Activated CD4-positive, alpha-beta T cell treated with anti-CD3 and anti-CD28 coated beads, Interleukin-2, amount 50 U/mL, for 24 hours (primary cell): Measurements from ENCODE around the gene HAPLN1.

Experiments
- DNase-seq, 2 donors: peaks; one replicate each; pipeline ENCODE4 v3.0.0-alpha.2; 2020; ENCODE audit warnings: low read depth in 1 of 2, low spot score in 1 of 2

HAPLN1 gene

DNA sequence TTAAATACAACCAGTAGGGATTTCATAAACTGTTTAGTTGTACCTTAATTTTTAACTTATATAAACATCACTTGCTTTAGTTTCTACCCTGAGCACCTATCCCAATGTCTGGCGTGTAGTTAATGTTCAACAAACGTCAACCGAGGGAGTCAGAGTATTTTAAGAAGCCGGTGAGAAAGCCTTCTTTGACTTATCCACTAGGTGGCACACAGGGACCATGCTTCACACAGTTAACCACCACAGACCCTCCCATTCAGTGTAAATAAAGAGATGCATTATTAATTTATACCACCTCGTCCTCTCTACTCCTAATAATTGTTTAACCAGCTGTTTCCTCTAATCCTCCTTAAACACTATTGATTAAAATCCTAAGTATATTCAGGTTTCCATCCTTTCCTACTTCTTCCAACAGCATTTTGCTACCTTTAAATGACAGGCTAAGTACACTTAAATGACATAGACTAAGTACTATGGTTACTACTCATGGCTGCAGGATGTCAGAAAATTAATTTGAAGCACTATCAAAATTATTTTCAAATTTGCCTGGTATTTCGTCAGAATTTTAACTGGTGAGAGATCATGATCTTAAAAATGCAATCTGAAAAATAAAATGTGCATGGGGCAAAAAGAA is 2.3 kb downstream of the HAPLN1 start:
- no peak for DNase-seq

DNA sequence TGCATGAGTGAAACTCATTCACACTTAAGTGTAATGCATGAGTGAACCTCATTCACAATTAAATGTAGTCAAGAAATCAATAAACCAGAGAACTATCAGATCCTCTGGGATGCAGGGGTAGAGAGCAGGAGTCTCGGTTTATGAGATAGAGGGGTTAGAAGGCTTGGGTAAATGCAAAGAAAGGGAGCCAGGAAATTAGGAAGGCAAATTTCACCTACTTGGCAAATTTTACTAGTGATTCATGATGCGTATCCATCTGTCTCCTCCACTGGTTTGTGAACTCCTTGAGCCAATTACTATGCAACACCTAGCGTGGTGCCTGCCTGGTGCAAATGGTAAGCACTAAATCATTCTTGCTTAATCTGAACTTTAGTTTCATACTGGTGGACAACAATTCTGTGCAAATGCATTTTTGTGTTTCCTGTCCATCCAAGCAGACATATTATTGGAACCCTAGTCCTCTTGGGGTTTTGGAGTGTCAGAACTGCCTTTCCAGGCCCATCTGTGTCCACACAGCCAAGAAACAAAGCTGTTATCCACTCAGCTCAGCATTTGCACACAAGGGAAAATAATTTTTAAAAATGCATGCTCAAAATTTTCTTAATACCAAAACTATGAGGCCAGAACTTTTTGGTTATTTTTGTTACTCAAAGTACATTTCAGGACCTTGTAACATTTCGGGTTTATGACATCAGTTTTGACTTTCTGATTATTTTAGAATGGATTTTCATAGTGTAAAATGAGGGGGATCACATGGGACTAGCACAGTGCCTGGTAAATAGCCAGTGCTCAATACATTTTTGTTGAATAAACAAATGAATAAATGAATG is 5.2 kb downstream of the HAPLN1 start:
- no peak for DNase-seq

DNA sequence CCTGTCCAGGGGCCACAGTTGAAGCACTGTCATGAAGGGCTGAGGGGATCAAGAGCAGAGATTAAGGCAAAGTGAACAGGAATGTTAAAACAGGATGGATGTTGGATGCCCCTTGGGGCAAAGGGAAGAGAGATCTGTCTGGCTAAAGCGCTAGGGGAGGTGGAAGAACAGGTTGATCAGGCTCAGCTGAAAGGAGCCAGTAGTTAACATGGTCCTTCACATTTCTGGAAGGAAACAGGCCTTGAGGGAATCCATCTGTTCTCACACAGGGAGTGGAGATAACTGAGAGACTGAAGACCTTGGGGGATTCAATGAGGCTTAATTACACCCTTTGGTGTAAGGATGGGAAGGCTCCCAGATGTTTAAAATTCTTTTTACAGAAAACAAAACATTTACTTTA is 5.8 kb downstream of the HAPLN1 start:
- no peak for DNase-seq

DNA sequence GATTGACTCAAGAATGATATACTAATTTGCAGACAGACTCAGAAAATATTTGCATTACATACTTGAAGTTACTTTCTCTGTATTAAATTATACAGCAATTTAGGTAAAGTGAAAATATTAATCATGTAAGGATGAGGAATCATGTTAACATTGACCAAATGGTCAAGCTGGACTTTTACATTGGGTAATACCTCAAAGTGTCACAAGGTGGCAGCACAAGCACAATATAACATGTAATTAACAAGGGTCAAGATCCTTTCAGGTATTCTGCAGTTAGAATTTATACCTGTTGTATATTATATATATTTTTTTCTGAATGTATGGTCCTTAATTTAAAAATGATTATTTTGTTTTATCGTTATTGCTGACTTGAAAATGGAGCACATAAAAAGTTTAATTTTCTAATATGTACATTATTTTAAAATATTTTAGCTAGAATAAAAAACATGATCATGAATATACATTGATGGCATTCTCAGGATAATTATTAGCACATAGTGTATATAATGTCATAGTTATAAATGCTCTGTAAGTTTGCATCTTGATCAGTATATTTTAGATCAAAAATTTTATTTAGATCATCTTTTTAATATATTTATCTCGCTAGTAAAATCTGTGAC is 8.6 kb downstream of the HAPLN1 start:
- no peak for DNase-seq

DNA sequence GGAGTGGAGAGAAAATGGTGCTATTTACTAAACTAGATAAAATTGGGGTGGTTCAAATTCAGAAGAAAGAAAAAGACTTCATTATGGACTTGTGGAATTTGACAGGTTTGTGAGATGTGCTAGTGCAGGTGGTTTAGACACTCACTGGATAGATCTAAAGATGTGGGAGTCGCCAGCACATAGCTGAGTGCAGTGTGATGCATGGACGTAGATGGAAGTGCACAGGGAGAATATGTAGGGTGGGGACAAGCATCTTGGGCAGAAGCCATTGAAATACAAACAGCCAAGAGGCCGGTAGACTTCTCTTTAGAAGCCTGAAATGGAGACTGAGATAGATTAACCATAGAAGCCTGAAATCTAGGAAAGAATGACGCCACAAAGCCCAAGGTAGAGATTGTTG is 10.7 kb downstream of the HAPLN1 start:
- no peak for DNase-seq

GRCh38 chr5:83708170-83708569 is 12.5 kb downstream of the HAPLN1 start:
- DNase-seq = no peak

GRCh38 chr5:83703059-83703458 is 17.6 kb downstream of the HAPLN1 start:
- DNase-seq = no peak

GRCh38 chr5:83701886-83702285 is 18.8 kb downstream of the HAPLN1 start:
- no peak for DNase-seq

GRCh38 chr5:83689881-83690280 is 30.8 kb downstream of the HAPLN1 start:
- no peak for DNase-seq

GRCh38 chr5:83688281-83688680 is 32.4 kb downstream of the HAPLN1 start:
- DNase-seq = no peak

DNA sequence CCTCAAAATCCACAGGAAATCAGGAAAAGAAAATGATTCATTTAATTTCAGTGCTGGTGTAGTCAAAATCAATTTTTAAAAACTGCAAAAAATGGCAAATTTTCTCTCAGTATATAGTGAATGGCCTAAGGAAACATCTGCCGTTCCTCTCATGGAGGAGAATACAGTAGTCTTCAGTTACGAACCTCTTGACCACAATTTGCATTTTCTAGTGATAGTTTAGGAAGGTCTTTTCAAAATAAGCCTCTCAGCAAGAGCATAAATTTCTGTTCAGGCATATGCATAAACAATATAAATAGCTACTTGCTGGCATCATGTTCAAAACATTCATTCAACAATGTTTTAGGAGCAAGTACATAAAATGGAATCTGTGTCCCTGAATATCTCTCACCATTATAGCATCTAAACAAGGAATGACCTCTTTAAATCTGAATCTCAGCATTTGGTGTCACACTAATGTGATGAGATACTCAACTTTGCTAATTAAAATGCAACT is 33.5 kb downstream of the HAPLN1 start:
- DNase-seq = no peak

DNA sequence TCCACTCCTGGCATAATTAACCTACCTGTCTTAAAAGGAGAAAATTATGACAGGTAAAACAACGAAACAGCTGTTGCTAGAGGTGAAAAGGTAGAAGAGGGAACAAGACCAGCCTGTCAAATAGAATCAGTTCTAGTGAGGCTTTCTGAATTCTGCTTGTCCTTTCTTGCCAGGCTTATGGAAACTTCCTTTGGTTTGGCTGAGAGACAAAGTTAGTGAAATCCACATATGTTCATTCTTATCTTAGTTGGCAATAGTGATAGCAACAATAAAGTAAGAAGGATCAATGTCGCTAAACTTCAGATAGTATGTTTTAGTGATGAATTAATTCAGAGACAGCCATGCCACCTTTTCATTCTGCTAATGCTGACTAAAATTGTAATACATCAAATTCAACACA is 34.4 kb downstream of the HAPLN1 start:
- DNase-seq = no peak

DNA sequence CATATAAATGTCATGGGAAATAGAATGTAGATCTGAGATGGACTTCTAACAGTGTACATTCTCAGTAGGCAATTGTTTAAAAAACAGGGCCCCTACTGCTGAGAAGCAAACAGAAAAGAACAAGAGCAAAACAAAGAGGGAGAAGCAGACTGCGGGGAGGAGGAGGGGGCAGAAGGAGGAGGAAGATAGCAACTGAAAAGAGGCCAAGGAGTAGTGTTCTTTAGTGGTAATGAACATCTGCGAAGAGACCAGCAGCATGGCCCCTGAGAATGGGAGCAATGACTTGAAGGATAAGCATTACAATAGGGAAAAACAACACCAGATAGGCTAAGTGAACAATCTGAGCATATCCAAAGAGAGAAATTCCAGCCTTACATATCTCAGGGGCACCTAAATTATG is 36.8 kb downstream of the HAPLN1 start:
- DNase-seq = no peak

- DNase-seq = no peak
Observed at GRCh38 chr5:83672646-83673045, 48.0 kb downstream of the HAPLN1 start.

GRCh38 chr5:83672158-83672557 is 48.5 kb downstream of the HAPLN1 start:
- no peak for DNase-seq

GRCh38 chr5:83665631-83666030 is 55.0 kb downstream of the HAPLN1 start:
- no peak for DNase-seq

DNA sequence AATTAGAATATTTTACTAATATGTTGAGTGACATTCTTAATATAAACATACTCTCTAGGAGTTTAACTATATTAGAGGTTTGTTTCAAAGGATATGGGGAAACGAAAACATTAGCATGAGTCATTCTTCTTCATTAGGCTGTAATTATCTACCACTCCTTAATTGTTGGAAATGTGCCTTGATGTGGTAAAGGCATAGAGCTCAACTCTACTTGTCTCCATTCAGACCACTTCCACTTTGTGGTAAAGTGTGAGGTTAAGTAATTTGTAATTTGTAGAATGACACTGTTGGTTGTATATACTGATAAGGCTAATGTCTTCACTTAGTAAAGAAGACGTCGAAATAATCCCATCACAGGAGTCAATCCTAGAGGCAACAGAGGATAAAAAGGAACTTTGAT is 58.1 kb downstream of the HAPLN1 start:
- no peak for DNase-seq

DNA sequence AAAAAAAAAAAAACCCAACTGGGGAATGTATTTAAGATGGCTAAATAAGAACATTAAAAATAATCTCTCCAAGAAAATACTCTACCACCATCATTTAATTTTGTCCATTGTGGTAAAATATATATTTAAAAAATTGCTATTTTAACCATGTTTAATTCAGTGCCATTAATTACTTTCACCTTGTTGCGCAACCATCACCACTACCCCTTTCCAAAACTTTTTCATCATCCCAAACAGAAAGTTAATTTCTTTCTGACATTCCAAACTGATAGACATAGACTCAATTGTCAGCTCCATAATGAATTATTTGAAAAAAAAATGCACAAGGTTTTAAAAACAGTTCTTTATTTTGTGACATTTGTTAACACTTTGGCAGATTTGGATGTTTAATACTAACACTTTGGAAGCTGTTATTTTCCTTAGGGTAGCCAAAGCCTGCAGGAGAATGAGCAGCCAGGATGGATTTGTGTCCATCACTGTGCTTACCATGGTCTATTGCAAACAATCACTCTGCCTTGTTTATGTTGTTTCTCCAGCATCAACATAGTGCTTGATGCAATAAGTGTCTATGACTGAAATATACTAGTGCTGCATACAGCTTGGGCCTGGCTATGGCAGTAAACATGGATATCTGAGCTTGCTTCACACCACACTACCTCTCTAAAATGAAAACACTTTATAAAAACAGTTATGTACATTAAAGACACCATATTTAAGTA is 62.7 kb downstream of the HAPLN1 start:
- DNase-seq = no peak

GRCh38 chr5:83654427-83654994 is 66.1 kb downstream of the HAPLN1 start:
- no peak for DNase-seq

GRCh38 chr5:83653669-83654068 is 67.0 kb downstream of the HAPLN1 start:
- DNase-seq = no peak

GRCh38 chr5:83645936-83646335 is 74.7 kb downstream of the HAPLN1 start:
- no peak for DNase-seq
